VCaP (cell line): ENCODE measurements around the gene CCDC201.
"Not testable (repeated sequence)": the region's sequence is repeated elsewhere in the genome, so short reads cannot be mapped to it uniquely, and the experiment has no call there.

ENCODE experiments used
- H3K27ac ChIP-seq: fragments of 450-650 bp; 2 replicates; pipeline ENCODE4 v1.5.1; 2017
- TF ChIP-seq, protein P1 (sequence below): fragments of 450-650 bp; conservative IDR thresholded peaks from 2 replicates; pipeline ENCODE4 v1.5.1; 2017; ENCODE audit warnings: mild to moderate bottlenecking, moderate library complexity

Gene CCDC201

DNA sequence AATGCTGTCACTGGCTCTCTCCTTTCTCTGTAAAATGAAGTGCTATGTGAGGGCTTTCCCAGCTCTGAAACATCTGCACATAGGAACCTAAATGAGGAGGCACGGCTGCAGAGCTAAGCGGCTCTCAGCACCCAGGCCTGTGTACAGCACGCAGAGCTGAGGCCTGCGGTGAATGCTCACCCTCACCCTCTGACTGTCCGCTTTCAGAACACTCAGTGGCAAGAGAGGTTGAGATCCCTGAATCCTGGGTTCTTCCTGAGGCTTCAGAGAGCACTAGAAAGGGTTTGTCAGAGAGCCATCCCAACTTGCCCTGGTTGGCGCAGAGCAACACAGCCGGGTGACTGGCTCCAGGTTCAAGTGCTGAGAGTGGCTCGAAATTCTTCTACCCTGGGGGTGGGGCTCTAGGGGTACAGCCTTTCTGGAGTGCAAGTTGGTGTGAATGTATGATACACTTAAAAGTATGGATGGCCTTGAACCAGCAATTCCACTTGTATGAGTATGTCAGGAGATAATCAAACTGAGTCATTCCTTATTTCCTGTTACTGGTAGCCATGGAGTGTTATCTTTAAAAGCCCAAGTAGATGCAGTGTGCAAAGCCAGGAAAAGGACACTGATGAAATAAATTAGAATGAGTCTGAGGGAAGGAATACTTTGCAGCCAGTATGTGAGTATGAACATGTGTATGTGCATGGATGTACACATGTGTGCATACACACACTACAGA lies 1.7 kb upstream of the CCDC201 start:
- H3K27ac ChIP-seq = no peak overlapping the region
- TF ChIP-seq, protein P1, sequence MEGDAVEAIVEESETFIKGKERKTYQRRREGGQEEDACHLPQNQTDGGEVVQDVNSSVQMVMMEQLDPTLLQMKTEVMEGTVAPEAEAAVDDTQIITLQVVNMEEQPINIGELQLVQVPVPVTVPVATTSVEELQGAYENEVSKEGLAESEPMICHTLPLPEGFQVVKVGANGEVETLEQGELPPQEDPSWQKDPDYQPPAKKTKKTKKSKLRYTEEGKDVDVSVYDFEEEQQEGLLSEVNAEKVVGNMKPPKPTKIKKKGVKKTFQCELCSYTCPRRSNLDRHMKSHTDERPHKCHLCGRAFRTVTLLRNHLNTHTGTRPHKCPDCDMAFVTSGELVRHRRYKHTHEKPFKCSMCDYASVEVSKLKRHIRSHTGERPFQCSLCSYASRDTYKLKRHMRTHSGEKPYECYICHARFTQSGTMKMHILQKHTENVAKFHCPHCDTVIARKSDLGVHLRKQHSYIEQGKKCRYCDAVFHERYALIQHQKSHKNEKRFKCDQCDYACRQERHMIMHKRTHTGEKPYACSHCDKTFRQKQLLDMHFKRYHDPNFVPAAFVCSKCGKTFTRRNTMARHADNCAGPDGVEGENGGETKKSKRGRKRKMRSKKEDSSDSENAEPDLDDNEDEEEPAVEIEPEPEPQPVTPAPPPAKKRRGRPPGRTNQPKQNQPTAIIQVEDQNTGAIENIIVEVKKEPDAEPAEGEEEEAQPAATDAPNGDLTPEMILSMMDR = no peak

DNA sequence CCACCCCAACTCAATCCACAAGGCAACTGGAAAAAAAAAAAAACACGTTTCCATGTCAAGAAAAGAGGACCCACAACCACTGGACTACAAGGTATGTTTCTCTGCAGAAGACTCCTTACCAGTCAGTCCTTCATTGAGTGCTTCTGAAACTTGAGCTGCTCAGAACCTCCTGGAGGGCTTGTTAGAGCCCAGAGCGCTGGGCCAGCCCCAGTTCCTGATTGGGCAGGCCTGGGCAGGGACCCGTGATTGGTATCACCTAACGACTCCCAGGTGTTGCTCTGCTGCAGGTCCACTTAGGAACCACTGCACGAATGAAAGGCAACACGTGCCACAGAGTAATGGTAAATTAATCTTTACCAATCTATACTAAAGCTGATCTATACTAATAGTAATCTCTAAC lies 473 bp upstream of the CCDC201 start:
- no peak overlapping the region for H3K27ac ChIP-seq
- TF ChIP-seq, protein P1 = no peak

DNA sequence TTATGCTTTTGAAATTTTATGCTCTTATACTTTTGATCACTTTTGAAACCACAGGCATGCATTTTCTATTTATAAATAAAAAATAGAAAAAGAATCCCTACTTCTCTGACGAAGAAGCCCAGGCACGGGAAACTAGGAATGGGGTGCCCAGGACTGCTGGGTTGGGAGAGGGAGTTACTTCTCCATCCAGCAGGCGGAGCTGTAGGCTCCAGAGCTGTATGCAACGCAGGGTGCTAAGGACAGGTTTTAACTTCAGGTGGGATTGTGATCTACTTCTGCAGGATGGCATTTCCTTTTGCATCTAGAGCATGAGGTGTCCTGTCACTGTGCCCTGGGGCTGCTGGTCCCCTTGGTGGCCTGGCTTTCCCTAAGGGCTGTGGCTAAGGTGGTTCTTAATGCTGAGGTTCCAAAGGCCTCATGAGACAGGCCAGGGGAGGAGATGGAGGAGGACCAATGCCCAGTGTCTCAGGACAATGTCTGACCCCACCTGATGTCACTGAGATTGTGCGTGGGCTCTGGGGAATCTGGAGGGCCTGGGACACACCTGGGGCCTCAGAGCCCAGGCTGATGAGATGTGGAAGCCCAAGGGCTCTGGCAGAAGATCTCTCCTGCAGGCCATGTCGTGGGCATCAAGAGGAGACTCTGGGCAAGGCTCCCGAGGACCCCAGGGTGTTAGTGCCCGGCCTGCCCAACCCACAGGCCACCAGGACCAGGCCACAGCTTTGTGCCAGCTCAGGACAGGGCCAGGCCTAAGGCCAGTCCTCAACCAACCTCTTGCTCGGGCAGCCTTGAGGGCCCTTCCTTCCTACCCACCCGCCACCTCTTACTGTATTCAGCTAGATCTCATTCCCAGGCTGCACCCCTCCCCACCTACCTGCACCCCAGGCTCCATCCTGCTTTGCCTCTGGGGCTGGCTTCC lies 507 bp downstream of the CCDC201 start:
- no peak overlapping the region for H3K27ac ChIP-seq
- TF ChIP-seq, protein P1 = peak; percentile 58; the same call in 1 of the 2 replicates

DNA sequence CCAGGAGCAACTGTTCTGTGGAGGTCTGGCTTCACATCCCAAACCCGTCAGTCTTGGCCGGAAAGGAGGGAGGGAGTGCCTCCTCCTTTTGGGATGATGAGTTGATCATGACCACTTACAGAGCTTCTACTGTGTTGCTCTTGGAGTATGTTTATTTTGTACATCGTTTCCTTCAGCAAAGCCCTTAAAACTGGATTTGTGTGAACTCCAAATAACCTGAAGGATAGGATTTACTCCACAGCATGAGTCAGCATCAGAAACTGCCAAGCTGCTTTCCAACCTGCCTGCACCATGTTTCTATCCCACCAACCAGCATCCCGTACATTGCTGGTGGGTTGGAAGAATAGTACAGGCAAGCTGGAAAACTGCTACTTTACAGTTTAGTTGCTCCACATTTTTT lies 3.5 kb downstream of the CCDC201 start:
- TF ChIP-seq, protein P1 = no peak
- H3K27ac ChIP-seq = no peak overlapping the region

DNA sequence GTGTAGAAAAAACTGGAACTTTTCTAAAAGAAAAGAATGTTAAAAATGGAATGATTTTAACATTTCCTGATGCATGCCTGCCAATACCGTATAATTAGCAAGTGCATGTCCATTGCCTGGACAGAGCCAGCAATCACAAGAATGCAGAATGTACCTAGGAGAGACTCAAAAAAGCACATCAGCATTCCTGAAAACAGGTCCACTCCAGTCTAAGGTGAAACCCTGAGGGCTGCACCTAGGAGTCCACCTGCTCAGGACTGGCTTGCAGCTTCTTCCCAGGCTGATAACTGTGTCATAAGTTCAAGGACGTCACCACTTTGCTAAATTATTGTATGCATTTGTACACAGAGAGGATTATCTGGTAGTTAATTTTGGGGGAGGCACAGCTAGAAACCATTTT lies 5.4 kb downstream of the CCDC201 start:
- TF ChIP-seq, protein P1 = no peak
- H3K27ac ChIP-seq = no peak overlapping the region

DNA sequence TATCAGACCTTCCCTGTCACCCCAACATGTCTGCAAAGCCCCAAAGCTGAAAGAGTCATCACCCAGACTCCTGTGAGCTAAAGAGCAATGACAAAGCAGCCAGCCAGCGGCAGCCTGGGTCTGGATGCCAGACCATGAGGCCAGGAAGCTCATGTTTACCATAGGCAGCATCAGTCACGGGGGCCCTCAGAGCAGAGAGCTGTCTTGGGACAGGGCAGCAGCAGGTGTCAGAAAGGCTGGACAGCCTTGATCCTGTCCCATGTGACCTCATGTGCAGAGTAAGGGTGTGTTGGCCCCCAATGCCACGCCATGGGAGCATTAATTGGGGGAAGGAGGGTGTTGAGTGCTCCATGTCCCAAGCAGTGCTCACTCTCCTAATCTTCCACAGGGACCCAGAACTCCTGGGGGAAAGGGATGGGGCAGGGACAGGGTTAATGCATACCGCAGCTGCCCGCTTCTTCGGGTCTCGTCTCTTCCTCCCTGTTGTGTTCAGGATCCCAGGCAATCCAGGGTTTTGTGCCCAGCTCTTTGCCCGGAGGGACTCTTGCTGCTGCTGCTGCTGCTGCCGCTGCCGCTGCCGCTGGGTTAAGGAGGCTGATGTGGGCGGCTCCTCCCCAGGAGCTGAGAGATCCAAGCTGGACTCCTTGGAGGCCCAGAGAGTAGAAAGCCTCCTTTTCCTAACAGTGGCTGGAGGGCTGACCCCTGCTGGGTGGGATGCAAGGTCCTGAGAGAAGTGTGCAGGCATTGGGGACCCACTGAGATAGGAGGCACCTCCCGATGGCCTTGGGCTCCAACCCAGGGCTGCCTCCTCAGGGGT lies 7.1 kb downstream of the CCDC201 start:
- H3K27ac ChIP-seq = no peak overlapping the region
- TF ChIP-seq, protein P1 = no peak

DNA sequence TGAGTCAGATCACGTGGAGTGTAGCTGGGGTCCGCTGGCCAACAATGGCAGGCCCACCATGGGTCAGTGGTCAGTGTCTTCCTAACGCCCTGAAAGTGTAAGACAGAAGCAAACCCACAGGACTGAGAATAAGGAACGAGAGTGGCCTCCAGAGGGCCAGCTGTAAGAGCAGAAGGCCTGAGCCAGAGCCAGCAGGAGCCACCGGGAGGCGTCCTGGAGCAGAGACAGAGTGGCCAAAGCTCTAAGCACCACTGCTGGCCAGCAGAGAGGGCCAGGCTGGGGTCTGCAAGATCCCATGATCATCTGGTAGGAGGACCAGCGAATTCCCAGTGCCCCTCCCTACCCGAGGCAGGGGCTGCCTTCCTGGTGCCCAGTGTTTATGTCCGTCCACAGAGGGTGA lies 9.2 kb downstream of the CCDC201 start:
- TF ChIP-seq, protein P1 = no peak
- H3K27ac ChIP-seq = no peak overlapping the region

DNA sequence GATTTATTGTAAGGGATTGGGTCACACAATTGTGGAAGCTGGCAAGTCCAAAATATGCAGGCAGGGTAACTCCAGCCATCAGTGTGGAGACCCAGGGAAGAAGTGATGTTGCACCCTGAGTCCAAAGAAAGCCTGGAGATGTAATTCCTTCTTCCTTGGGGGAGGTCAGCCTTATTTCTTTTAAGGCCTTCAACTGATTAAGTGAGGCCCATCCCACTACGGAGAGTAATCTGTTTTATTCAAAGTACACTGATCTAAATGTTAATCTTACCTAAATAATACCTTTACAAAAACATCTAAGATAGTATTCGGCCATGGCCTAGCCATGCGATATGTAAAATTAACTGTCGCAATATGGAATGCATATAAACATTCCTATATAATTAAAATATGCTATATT lies 16.0 kb downstream of the CCDC201 start:
- not testable (repeated sequence) for H3K27ac ChIP-seq

DNA sequence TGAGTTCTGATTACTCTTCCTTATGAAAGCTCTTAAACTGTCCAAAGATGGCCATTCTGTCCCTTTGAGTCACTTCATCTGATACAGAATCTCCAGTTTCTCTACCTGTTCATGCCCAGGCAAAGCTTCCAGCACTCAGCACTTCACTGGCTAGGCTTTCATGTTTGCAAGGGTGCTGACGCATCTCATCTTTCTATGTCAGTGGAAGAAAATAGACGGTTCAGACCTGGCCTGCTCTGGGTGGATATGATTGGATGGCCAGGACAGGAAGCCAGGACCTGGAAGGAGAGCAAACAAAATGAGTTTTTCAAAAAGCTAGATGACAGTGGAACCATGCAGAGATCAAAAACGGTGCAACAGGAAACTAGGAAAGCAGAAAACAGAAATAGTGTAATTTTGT lies 17.2 kb downstream of the CCDC201 start:
- H3K27ac ChIP-seq = 0 out of 2 replicates have a peak overlapping the region, but pooled peaks have one; percentile 32

DNA sequence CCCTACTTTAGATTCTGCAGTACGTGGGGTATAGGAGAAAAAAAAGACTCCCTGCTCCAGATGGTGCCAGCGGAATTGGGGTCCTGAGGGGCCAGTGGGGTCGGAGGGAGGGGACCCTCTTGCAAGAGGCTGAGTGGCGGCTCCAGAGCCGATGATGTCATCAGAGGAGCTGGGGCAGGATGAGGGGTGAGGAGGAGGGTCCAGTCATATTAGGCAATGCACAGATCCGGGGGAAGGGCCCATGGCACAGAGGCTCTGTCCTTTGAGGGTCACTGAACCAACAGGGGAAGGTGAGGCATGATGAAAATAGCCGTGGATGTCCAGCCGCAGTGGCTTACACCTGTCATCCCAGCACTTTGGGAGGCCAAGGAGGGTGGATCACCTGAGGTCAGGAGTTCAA lies 19.4 kb downstream of the CCDC201 start:
- not testable (repeated sequence) for H3K27ac ChIP-seq

DNA sequence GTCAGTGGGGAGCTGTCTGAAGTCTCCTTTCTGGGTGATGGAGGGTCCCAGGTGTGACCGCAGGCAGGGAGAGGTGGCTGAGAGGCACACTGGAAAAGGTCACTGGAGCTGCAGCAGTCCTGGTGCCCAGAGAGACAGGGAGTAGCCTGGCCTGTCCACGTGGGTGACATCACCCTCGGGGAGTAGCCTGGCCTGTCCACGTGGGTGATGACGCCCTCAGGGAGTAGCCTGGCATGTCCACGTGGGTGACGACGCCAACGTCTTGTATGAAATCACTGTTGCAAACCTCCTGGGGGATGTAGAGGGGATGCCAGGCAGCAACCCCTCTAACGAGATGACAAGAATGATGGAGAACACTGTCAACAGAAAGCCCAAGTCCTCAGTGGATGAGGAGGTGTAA lies 19.9 kb downstream of the CCDC201 start:
- H3K27ac ChIP-seq = not testable (repeated sequence)
